Fibroblast of the conjunctiva (primary cell): ENCODE measurements around the gene ZNF385B.
"Not testable (repeated sequence)": the region's sequence is repeated elsewhere in the genome, so short reads cannot be mapped to it uniquely, and the experiment has no call there.

Experiments
- DNase-seq: peaks from one replicate; pipeline ENCODE4 v3.0.0-alpha.2; 2010; ENCODE audit warnings: low read depth

The ZNF385B gene

GRCh38 chr2:179677746-179678505, 183.5 kb downstream of the ZNF385B start:
- DNase-seq = no peak

GRCh38 chr2:179677077-179677688, 184.2 kb downstream of the ZNF385B start:
- no peak for DNase-seq

GRCh38 chr2:179675435-179675834, 186.0 kb downstream of the ZNF385B start:
- no peak for DNase-seq

GRCh38 chr2:179671043-179671981, 190.1 kb downstream of the ZNF385B start:
- DNase-seq = no peak

GRCh38 chr2:179669196-179669595, 192.2 kb downstream of the ZNF385B start:
- DNase-seq = no peak

GRCh38 chr2:179664972-179665812, 196.2 kb downstream of the ZNF385B start:
- DNase-seq = no peak

- DNase-seq = no peak
Measured at GRCh38 chr2:179661986-179662385, 199.4 kb downstream of the ZNF385B start.

GRCh38 chr2:179657068-179657595, 204.3 kb downstream of the ZNF385B start:
- DNase-seq = no peak

- no peak for DNase-seq
Measured at GRCh38 chr2:179655627-179656026, 205.8 kb downstream of the ZNF385B start.

- DNase-seq = no peak
Measured at GRCh38 chr2:179654806-179655205, 206.6 kb downstream of the ZNF385B start.

GRCh38 chr2:179652296-179652695, 209.1 kb downstream of the ZNF385B start:
- no peak for DNase-seq

GRCh38 chr2:179650420-179650819, 211.0 kb downstream of the ZNF385B start:
- DNase-seq = no peak

GRCh38 chr2:179646862-179647587, 214.4 kb downstream of the ZNF385B start:
- DNase-seq = no peak

GRCh38 chr2:179646173-179646769, 215.1 kb downstream of the ZNF385B start:
- DNase-seq = no peak

GRCh38 chr2:179645047-179645446, 216.4 kb downstream of the ZNF385B start:
- DNase-seq = no peak

- DNase-seq = no peak
Measured at GRCh38 chr2:179642462-179642861, 218.9 kb downstream of the ZNF385B start.

GRCh38 chr2:179636995-179637394, 224.4 kb downstream of the ZNF385B start:
- DNase-seq = no peak

GRCh38 chr2:179636100-179636980, 225.1 kb downstream of the ZNF385B start:
- DNase-seq = no peak

GRCh38 chr2:179631769-179632385, 229.5 kb downstream of the ZNF385B start:
- DNase-seq = not testable (repeated sequence)
